GM19239 (cell line): ENCODE data around the gene KIF3A.
A peak's percentile ranks its signal among the peaks of the same experiment; 100 is the strongest.

Source experiments
- DNase-seq: peaks from one replicate; pipeline ENCODE4 v3.0.0; 2011; ENCODE audit warnings: low spot score; ENCODE audit not compliant: insufficient read length
- FAIRE-seq: peaks from 2 replicates; lab custom pipeline; 2011; peaks lifted over from hg19 to GRCh38; lab: Jason Lieb, UNC

Gene KIF3A

GRCh38 chr5:132736853-132737833 is at the start of gene KIF3A:
Gene KIF3A (minus strand): TSS chr5:132737546. CDS start chr5:132737419, 127 bp downstream.
- FAIRE-seq (peak; percentile 100), DNase-seq (peak; percentile 98)

GRCh38 chr5:132787076-132787475 is 49.7 kb upstream of the KIF3A start:
- no peak for DNase-seq

GRCh38 chr5:132785864-132786263 is 48.5 kb upstream of the KIF3A start:
- FAIRE-seq (no peak), DNase-seq (no peak)

More at GRCh38 chr5:132787076-132787475, 49.7 kb upstream of the KIF3A start:
- no peak for FAIRE-seq

GRCh38 chr5:132785365-132785764 is 48.0 kb upstream of the KIF3A start:
- DNase-seq, result no peak
- FAIRE-seq, result no peak

GRCh38 chr5:132782101-132782500 is 44.8 kb upstream of the KIF3A start:
- FAIRE-seq, result no peak

GRCh38 chr5:132781029-132781428 is 43.7 kb upstream of the KIF3A start:
- peak; percentile 67 for FAIRE-seq

More at GRCh38 chr5:132782101-132782500, 44.8 kb upstream of the KIF3A start:
- DNase-seq, result no peak

GRCh38 chr5:132780577-132780976 is 43.2 kb upstream of the KIF3A start:
- DNase-seq (no peak), FAIRE-seq (no peak)

More at GRCh38 chr5:132781029-132781428, 43.7 kb upstream of the KIF3A start:
- no peak for DNase-seq

GRCh38 chr5:132779961-132780360 is 42.6 kb upstream of the KIF3A start:
- no peak for FAIRE-seq
- DNase-seq, result no peak

GRCh38 chr5:132778856-132779255 is 41.5 kb upstream of the KIF3A start:
- DNase-seq, result no peak
- FAIRE-seq, result no peak

GRCh38 chr5:132778129-132778528 is 40.8 kb upstream of the KIF3A start:
- FAIRE-seq, result no peak
- no peak for DNase-seq

GRCh38 chr5:132777209-132778069 is 40.1 kb upstream of the KIF3A start, which contains the start of gene SEPTIN8:
Gene SEPTIN8 (minus strand): TSS chr5:132777239. CDS start chr5:132777137, 102 bp downstream.
- FAIRE-seq, result peak; percentile 31
- peak; percentile 71 for DNase-seq

- DNase-seq (no peak), FAIRE-seq (no peak)
Observed at GRCh38 chr5:132776938-132777208, 39.5 kb upstream of the KIF3A start.

- DNase-seq, result peak; percentile 22
- no peak for FAIRE-seq
Observed at GRCh38 chr5:132776131-132776937, 39.0 kb upstream of the KIF3A start.

GRCh38 chr5:132775476-132775961 is 38.2 kb upstream of the KIF3A start:
- FAIRE-seq, result no peak
- no peak for DNase-seq

- FAIRE-seq (no peak), DNase-seq (no peak)
Observed at GRCh38 chr5:132774896-132775295, 37.5 kb upstream of the KIF3A start.

GRCh38 chr5:132774406-132774805 is 37.1 kb upstream of the KIF3A start:
- FAIRE-seq (no peak), DNase-seq (no peak)

GRCh38 chr5:132773601-132774355 is 36.4 kb upstream of the KIF3A start:
- no peak for DNase-seq

GRCh38 chr5:132773114-132773513 is 35.8 kb upstream of the KIF3A start:
- DNase-seq (no peak), FAIRE-seq (no peak)

More at GRCh38 chr5:132773601-132774355, 36.4 kb upstream of the KIF3A start:
- no peak for FAIRE-seq
